A673 (cell line): ENCODE results near the gene FRMD4A. TPM values are rescaled to one million over a fixed set of nuclear protein-coding genes. Genes with fewer than 3 reads are reported as not detected.

Experiments
- BruUV-seq: library from RNA; stranded (reverse); fragments of 400-500 nt; replicated peaks from 2 replicates; lab custom pipeline; 2021; lab: Mats Ljungman, UMichigan
- CTCF ChIA-PET: fragments of 300-600 bp; sonication (Branson Sonifier 250); formaldehyde crosslinking; loops from one replicate; lab custom pipeline; 2022; ENCODE audit warnings: antibody characterized with exemption; lab: Charles Lee
- POLR2A ChIA-PET: fragments of 300-600 bp; sonication (Branson Sonifier 250); formaldehyde crosslinking; loops from one replicate; lab custom pipeline; 2022; ENCODE audit warnings: antibody characterized with exemption; ENCODE audit not compliant: low non-redundant PET; lab: Charles Lee
- DNase-seq: peaks from one replicate; pipeline ENCODE4 v3.0.0-alpha.2; 2015; ENCODE audit warnings: low spot score
- H3K27ac ChIP-seq: fragments of 200-600 bp; sonication (generic); 2 replicates; pipeline ENCODE4 v1.5.1; 2016; ENCODE audit warnings: mixed run types, low read depth, mild to moderate bottlenecking, mixed read lengths, antibody characterized with exemption, low read length; ENCODE audit not compliant: poor library complexity, severe bottlenecking
- H3K27me3 ChIP-seq: fragments of 200-600 bp; sonication (generic); replicated peaks from 2 replicates; pipeline ENCODE4 v1.6.1; 2017; ENCODE audit warnings: mixed run types, low read depth, mild to moderate bottlenecking, mixed read lengths, antibody characterized with exemption, low read length; ENCODE audit not compliant: insufficient read depth, poor library complexity
- H3K36me3 ChIP-seq: fragments of 200-600 bp; sonication (generic); 2 replicates; pipeline ENCODE4 v1.6.1; 2016; ENCODE audit warnings: mixed run types, mild to moderate bottlenecking, mixed read lengths, antibody characterized with exemption, low read length; ENCODE audit not compliant: insufficient read depth, poor library complexity, severe bottlenecking
- H3K4me1 ChIP-seq: fragments of 200-600 bp; sonication (generic); 2 replicates; pipeline ENCODE4 v1.6.1; 2017; ENCODE audit warnings: mixed run types, mild to moderate bottlenecking, mixed read lengths, antibody characterized with exemption, low read length; ENCODE audit not compliant: insufficient read depth, poor library complexity, severe bottlenecking
- H3K4me3 ChIP-seq: fragments of 200-600 bp; sonication (generic); 2 replicates; pipeline ENCODE4 v1.5.1; 2016; ENCODE audit warnings: low read depth, mixed run types, mild to moderate bottlenecking, mixed read lengths, low read length; ENCODE audit not compliant: poor library complexity, severe bottlenecking
- H3K9me3 ChIP-seq: fragments of 200-600 bp; sonication (generic); 2 replicates; pipeline ENCODE4 v1.6.1; 2016; ENCODE audit warnings: mixed run types, low read depth, mild to moderate bottlenecking, mixed read lengths, antibody characterized with exemption, low read length; ENCODE audit not compliant: poor library complexity, severe bottlenecking
- CTCF ChIP-seq: fragments of 300-800, 200-600 bp; sonication (generic); conservative IDR thresholded peaks from 2 replicates; pipeline ENCODE4 v1.5.1; 2017; ENCODE audit warnings: low read depth, mild to moderate bottlenecking, antibody characterized with exemption, low read length, moderate library complexity, mixed read lengths
- EZH2 ChIP-seq: fragments of 200-600 bp; sonication (generic); IDR thresholded peaks from 2 replicates; pipeline ENCODE4 v1.6.1; 2017; ENCODE audit warnings: borderline replicate concordance, low read depth, mild to moderate bottlenecking, mixed read lengths, antibody characterized with exemption, low read length; ENCODE audit not compliant: poor library complexity, severe bottlenecking
- intact Hi-C: fragments of 100-400 bp; cut with micrococcal nuclease; formaldehyde crosslinking; loops from one replicate; pipeline ENCODE4 v1.10.0; 2022; ENCODE audit not compliant: unreplicated experiment
- total RNA-seq: library from RNA; stranded (reverse); gene quantifications from 2 replicates; pipeline ENCODE4 v1.2.3, GENCODE V29; 2021

Gene FRMD4A
- total RNA-seq, 1 experiment from 2014 or later = 26.3 TPM

- Histone ChIP-seq H3K36me3 (no peaks in the 10 kb centered on the region), H3K27ac (no peak overlapping the region), H3K4me1 (no peaks in the 10 kb centered on the region), H3K9me3 (no peaks in the 10 kb centered on the region), H3K4me3 (no peak overlapping the region), H3K27me3 (peaks cover 54% of the 10 kb centered on the region)
- ChIA-PET CTCF (no interaction called here), POLR2A (no interaction called here)
- intact Hi-C loops = no loop called here
- TF ChIP-seq CTCF = no peak
- no peak for TF ChIP-seq EZH2
- no TSS peak for BruUV-seq
- DNase-seq = no peak
Observed at GRCh38 chr10:14160299-14160698, 170.4 kb downstream of the FRMD4A start.

GRCh38 chr10:14158575-14158974, 172.1 kb downstream of the FRMD4A start:
- no peaks in the 10 kb centered on the region for H3K9me3 ChIP-seq
- TF ChIP-seq EZH2 (no peak), CTCF (no peak)
- H3K36me3 ChIP-seq = no peaks in the 10 kb centered on the region
- DNase-seq = no peak
- ChIA-PET POLR2A (no interaction called here), CTCF (no interaction called here)
- no TSS peak for BruUV-seq
- no peaks in the 10 kb centered on the region for H3K4me1 ChIP-seq
- H3K4me3 ChIP-seq = no peak overlapping the region
- H3K27me3 ChIP-seq = peaks cover 43% of the 10 kb centered on the region
- intact Hi-C loops = no loop called here
- H3K27ac ChIP-seq = no peak overlapping the region

- BruUV-seq = no TSS peak
- Histone ChIP-seq H3K4me3 (no peak overlapping the region), H3K36me3 (no peaks in the 10 kb centered on the region), H3K9me3 (no peaks in the 10 kb centered on the region), H3K4me1 (no peaks in the 10 kb centered on the region), H3K27ac (no peak overlapping the region), H3K27me3 (peaks cover 40% of the 10 kb centered on the region)
- intact Hi-C loops = no loop called here
- ChIA-PET CTCF (no interaction called here), POLR2A (no interaction called here)
- no peak for DNase-seq
- TF ChIP-seq EZH2 (no peak), CTCF (no peak)
Observed at GRCh38 chr10:14156104-14156503, 174.6 kb downstream of the FRMD4A start.
